ENCODE results near the gene HIBCH.
A peak's percentile ranks its signal among the peaks of the same experiment; 100 is the strongest.
"Not testable (repeated sequence)": the region's sequence is repeated elsewhere in the genome, so short reads cannot be mapped to it uniquely, and the experiment has no call there.

Gene HIBCH

DNA sequence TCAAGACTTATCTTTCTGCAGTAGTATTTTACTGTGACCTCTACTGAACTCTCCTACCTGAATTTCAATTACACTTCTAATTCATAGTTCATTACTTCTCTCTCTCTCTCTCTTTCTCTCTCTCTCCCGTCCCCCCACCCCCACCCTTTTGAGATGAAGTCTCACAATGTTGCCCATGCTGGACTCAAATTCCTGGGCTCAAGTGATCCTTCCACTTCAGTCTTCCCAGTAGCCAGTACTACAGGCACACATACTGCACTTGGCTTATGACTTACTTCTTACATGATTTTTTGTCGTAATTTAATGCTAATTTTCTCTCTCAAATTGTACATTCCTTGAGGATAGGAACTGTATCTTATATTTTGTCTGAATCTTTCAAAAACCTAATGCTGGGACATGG lies 6.0 kb upstream of the HIBCH start:
- Histone ChIP-seq H3K27me3 (ENCODE audit: control insufficient read depth, insufficient read depth, low read length) (no peaks in the 10 kb centered on the region), H3K27ac (ENCODE audit: low read depth, low read length) (no peak overlapping the region), H3K4me3 (ENCODE audit: low read depth, low read length) (no peak overlapping the region), H3K4me1 (ENCODE audit: control insufficient read depth, insufficient read depth, low read length) (no peaks in the 10 kb centered on the region), H3K36me3 (ENCODE audit: control insufficient read depth, insufficient read depth, low read length) (no peaks in the 10 kb centered on the region), H3K9me3 (ENCODE audit: control insufficient read depth, insufficient read depth, low read length) (no peaks in the 10 kb centered on the region), H3K9ac (ENCODE audit: low read depth, low read length) (no peak overlapping the region)

DNA sequence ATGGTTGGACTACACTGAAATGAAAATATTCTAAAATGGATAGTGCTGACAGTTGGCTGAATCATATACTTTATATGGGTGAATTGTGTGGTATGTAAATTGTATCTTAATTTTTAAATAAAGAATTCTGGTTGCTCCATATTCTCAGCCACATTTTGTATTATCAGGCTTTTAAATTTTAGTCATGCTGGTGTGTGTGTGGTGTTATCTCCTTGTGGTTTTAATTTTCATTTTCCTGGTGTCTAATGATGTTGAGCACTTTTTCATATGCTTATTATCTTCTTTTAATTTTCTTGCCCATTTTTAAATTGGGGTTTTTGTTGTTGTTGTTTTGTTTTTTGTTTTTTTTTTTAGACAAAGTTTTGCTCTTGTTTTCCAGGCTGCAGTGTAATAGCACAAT lies 3.8 kb upstream of the HIBCH start:
- Histone ChIP-seq H3K27me3 (ENCODE audit: control insufficient read depth, insufficient read depth, low read length) (no peaks in the 10 kb centered on the region), H3K4me1 (ENCODE audit: control insufficient read depth, insufficient read depth, low read length) (peaks cover 10% of the 10 kb centered on the region; the same call in 1 of the 2 replicates)

DNA sequence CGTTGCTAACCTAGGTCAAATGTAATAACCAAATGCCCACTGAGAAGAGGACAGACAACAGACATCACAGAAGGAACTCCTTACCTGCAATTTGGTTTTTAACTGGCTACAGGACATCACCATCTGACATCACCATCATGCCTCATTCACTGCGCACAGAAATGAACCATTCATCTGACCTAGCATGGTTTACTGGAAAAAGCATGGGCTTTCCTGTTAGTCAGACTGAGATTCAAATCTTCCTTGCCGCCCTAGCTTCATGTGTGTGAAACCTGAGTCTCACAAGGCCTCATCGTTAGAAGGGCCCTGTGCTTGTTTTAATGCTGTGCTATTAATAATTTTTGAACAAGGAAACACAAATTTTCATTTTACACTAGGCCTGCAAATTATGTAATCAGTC lies 1.1 kb upstream of the HIBCH start:
- no peaks in the 10 kb centered on the region for H3K27me3 ChIP-seq (ENCODE audit: control insufficient read depth, insufficient read depth, low read length)
- no peak overlapping the region for H3K4me3 ChIP-seq (ENCODE audit: low read depth, low read length)
- no peaks in the 10 kb centered on the region for H3K36me3 ChIP-seq (ENCODE audit: control insufficient read depth, insufficient read depth, low read length)
- H3K4me1 ChIP-seq (ENCODE audit: control insufficient read depth, insufficient read depth, low read length), result peaks cover 13% of the 10 kb centered on the region; the same call in 1 of the 2 replicates
- H3K9me3 ChIP-seq (ENCODE audit: control insufficient read depth, insufficient read depth, low read length), result no peaks in the 10 kb centered on the region
- H3K9ac ChIP-seq (ENCODE audit: low read depth, low read length), result no peak overlapping the region
- no peak overlapping the region for H3K27ac ChIP-seq (ENCODE audit: low read depth, low read length)

More for the DNA sequence above, 3.8 kb upstream of the HIBCH start:
- H3K4me3 ChIP-seq (ENCODE audit: low read depth, low read length), result no peak overlapping the region
- no peak overlapping the region for H3K27ac ChIP-seq (ENCODE audit: low read depth, low read length)
- no peaks in the 10 kb centered on the region for H3K36me3 ChIP-seq (ENCODE audit: control insufficient read depth, insufficient read depth, low read length)
- no peaks in the 10 kb centered on the region for H3K9me3 ChIP-seq (ENCODE audit: control insufficient read depth, insufficient read depth, low read length)
- H3K9ac ChIP-seq (ENCODE audit: low read depth, low read length), result no peak overlapping the region

DNA sequence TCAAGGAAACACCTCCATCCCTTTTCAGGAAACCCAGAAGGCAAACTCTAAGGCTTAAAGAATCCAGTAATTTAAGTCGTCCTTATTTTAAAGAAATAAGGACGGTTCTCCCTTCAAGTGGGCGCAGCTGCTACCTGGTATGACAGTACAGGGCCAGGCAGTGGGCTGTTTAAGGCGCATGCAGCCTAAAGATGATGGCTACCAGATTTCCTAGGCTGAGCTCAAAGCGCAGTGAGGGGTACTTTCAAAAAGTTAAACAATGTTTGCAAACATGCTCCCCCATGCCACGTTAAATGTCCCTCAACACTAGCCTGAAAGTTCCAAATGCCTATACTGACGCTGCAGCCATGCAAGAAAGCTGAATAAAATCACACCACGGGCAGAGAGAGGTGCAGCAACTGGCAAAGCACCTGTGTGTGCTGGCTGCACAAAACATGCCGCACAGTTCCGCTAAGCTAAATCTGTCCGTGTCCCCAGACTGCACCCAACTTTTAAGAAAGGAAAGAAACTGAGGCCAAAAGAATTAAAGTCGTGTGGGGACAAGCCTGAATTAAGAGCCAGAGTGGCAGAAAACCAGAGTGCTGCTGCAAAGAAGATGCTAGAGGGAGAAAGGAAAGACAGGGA lies 583 bp downstream of the HIBCH start:
- Histone ChIP-seq H3K27me3 (ENCODE audit: control insufficient read depth, insufficient read depth, low read length) (no peaks in the 10 kb centered on the region), H3K36me3 (ENCODE audit: control insufficient read depth, insufficient read depth, low read length) (no peaks in the 10 kb centered on the region), H3K4me1 (ENCODE audit: control insufficient read depth, insufficient read depth, low read length) (peaks cover 13% of the 10 kb centered on the region; the same call in 1 of the 2 replicates), H3K9me3 (ENCODE audit: control insufficient read depth, insufficient read depth, low read length) (no peaks in the 10 kb centered on the region), H3K9ac (ENCODE audit: low read depth, low read length) (peak overlapping the region; percentile 44), H3K4me3 (ENCODE audit: low read depth, low read length) (peak overlapping the region; percentile 74), H3K27ac (ENCODE audit: low read depth, low read length) (peak overlapping the region; percentile 77)

DNA sequence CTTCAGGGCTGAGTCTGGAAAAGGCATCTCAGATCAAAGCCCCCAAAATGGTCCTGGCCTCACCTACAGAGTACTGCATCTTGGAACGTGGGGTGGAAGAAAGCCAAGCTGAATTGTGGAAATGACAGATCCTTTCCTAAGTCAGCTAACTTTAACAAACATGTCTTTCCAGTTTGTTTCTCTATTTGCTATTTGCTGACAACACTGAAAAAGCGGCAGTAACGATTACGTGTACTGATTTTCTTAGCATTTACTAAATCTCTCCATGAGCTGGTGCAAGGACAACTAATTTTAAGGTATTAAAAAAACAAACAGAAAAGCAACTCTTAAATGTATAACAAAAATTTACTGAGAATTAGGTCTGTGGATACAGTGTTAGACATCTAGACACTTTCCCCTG lies 1.1 kb downstream of the HIBCH start:
- H3K9me3 ChIP-seq (ENCODE audit: control insufficient read depth, insufficient read depth, low read length), result no peaks in the 10 kb centered on the region
- no peaks in the 10 kb centered on the region for H3K27me3 ChIP-seq (ENCODE audit: control insufficient read depth, insufficient read depth, low read length)
- peaks cover 13% of the 10 kb centered on the region; the same call in 1 of the 2 replicates for H3K4me1 ChIP-seq (ENCODE audit: control insufficient read depth, insufficient read depth, low read length)
- no peak overlapping the region for H3K9ac ChIP-seq (ENCODE audit: low read depth, low read length)
- H3K4me3 ChIP-seq (ENCODE audit: low read depth, low read length), result peak overlapping the region; percentile 74
- H3K27ac ChIP-seq (ENCODE audit: low read depth, low read length), result no peak overlapping the region
- no peaks in the 10 kb centered on the region for H3K36me3 ChIP-seq (ENCODE audit: control insufficient read depth, insufficient read depth, low read length)

DNA sequence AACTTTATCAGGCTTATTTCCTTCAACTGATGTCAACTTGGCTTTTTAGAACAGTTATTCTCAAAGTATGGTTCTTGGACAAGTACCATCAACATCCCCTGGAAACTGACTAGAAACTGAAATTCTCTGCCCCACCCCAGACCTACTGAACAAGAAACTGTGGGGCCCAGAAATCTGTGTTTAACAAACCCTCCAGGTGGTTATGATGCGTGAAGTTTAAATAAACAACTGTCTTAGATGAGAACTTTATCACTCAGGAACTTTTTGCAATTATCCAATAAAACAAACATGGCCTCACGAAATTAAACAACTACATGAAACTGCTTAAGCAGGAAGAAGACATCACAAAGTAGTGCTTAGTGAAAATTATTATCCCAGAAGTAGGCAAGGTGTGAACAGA lies 4.4 kb downstream of the HIBCH start:
- H3K4me3 ChIP-seq (ENCODE audit: low read depth, low read length), result no peak overlapping the region

DNA sequence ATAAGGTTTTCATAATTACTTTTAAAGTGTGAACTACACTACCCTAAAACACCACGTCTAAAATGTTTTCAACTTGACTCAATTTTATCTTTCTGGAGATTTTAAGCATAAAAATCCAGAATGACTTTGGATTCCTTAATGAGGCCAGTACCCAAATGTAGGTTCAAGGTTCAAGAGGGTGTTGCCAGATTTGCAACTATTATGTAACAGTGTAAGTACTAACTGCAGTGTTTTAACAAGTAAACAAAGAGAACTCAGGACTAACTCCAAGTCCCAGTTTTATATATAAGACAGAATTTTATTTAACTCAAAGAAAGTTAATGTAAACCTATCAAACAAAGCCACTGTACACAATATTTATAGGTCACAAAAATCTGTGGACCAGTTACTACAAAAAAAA lies 5.7 kb downstream of the HIBCH start:
- Histone ChIP-seq H3K4me3 (ENCODE audit: low read depth, low read length) (no peak overlapping the region), H3K27me3 (ENCODE audit: control insufficient read depth, insufficient read depth, low read length) (no peaks in the 10 kb centered on the region), H3K9ac (ENCODE audit: low read depth, low read length) (no peak overlapping the region), H3K9me3 (ENCODE audit: control insufficient read depth, insufficient read depth, low read length) (no peaks in the 10 kb centered on the region), H3K27ac (ENCODE audit: low read depth, low read length) (no peak overlapping the region), H3K4me1 (ENCODE audit: control insufficient read depth, insufficient read depth, low read length) (peaks cover 7% of the 10 kb centered on the region; the same call in 1 of the 2 replicates), H3K36me3 (ENCODE audit: control insufficient read depth, insufficient read depth, low read length) (peaks cover 13% of the 10 kb centered on the region)

More for the DNA sequence above, 4.4 kb downstream of the HIBCH start:
- Histone ChIP-seq H3K9me3 (ENCODE audit: control insufficient read depth, insufficient read depth, low read length) (no peaks in the 10 kb centered on the region), H3K9ac (ENCODE audit: low read depth, low read length) (no peak overlapping the region), H3K36me3 (ENCODE audit: control insufficient read depth, insufficient read depth, low read length) (peaks cover 8% of the 10 kb centered on the region; the same call in 1 of the 2 replicates), H3K27me3 (ENCODE audit: control insufficient read depth, insufficient read depth, low read length) (no peaks in the 10 kb centered on the region), H3K4me1 (ENCODE audit: control insufficient read depth, insufficient read depth, low read length) (peaks cover 10% of the 10 kb centered on the region; the same call in 1 of the 2 replicates), H3K27ac (ENCODE audit: low read depth, low read length) (no peak overlapping the region)

DNA sequence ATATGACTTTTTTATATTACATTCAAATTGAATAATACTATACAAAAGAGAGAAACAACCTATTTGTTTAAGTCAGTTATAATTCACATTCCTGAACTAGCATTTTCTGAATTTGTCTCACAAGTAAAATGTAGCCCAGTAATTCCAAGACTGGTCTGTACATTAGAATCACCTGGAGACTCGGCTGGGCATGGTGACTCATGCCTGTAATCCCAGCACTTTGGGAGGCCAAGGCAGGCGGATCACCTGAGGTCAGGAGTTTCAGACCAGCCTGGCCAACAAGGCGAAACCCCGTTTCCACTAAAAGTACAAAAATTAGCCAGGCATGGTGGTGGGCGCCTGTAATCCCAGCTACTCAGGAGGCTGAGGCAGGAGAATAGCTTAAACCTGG lies 7.0 kb downstream of the HIBCH start:
- H3K9ac ChIP-seq (ENCODE audit: low read depth, low read length); H3K4me3 ChIP-seq (ENCODE audit: low read depth, low read length); H3K4me1 ChIP-seq (ENCODE audit: control insufficient read depth, insufficient read depth, low read length); H3K9me3 ChIP-seq (ENCODE audit: control insufficient read depth, insufficient read depth, low read length); H3K27me3 ChIP-seq (ENCODE audit: control insufficient read depth, insufficient read depth, low read length); H3K27ac ChIP-seq (ENCODE audit: low read depth, low read length): not testable (repeated sequence)
- H3K36me3 ChIP-seq (ENCODE audit: control insufficient read depth, insufficient read depth, low read length), result peaks cover 16% of the 10 kb centered on the region

DNA sequence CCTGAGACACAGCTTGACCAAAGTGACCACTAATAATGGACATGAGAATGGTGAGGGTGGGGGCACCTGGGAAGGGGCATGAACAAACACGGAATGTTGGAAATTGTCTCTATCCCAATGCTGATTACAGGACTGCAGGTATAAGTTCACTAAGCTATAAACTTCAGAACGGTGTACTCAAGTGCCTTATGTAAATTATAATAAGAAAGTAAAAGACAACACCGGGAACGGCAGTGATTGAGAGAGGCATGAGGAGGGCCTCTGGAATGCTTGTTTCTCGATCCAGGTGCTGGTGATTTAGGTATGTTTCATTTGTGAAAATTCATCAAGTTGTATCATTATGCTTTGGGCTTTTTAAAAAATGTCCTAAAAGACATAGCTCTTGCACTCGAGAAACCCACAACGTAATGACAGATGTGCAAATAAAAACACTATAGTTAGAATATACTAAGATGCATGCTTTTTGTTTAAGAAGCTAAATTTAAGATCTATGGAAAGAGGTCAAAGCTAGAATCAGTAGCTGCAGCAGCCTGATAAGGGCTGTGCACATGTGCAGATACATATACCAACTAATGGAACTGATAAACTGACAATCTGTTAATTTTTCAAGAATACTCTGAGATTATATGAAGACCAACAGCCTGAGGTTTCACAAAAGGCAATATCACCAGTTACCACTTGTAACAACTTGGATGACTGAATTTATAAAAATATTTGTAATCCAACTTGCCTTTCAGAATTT lies 7.6 kb downstream of the HIBCH start:
- H3K27me3 ChIP-seq (ENCODE audit: control insufficient read depth, insufficient read depth, low read length), result no peaks in the 10 kb centered on the region

DNA sequence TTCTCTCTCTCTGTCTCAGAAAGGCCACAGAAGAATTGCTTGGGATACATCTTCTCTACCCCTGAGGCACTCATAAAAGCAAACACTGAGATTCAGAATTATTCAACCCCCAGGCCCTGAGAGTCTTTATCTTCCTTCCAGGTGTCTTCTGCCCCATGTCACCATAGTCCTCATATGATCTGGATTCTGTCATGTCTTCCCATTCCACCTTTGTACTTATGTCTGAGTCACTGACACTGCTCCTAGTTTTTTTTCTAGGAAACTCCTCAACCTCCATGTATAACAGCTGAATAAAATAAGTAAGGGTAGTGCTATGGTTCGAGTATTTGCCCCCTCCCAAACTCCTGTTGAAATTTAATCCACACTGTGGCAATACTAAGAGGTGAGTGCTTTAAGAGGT lies 11.6 kb downstream of the HIBCH start:
- no peak overlapping the region for H3K4me3 ChIP-seq (ENCODE audit: low read depth, low read length)
- no peak overlapping the region for H3K27ac ChIP-seq (ENCODE audit: low read depth, low read length)
- H3K9me3 ChIP-seq (ENCODE audit: control insufficient read depth, insufficient read depth, low read length), result no peaks in the 10 kb centered on the region
- no peaks in the 10 kb centered on the region for H3K27me3 ChIP-seq (ENCODE audit: control insufficient read depth, insufficient read depth, low read length)
- H3K4me1 ChIP-seq (ENCODE audit: control insufficient read depth, insufficient read depth, low read length), result no peaks in the 10 kb centered on the region
- no peak overlapping the region for H3K9ac ChIP-seq (ENCODE audit: low read depth, low read length)
- H3K36me3 ChIP-seq (ENCODE audit: control insufficient read depth, insufficient read depth, low read length), result peaks cover 22% of the 10 kb centered on the region

More for the DNA sequence above, 7.6 kb downstream of the HIBCH start:
- no peaks in the 10 kb centered on the region for H3K4me1 ChIP-seq (ENCODE audit: control insufficient read depth, insufficient read depth, low read length)
- H3K27ac ChIP-seq (ENCODE audit: low read depth, low read length), result no peak overlapping the region
- H3K9ac ChIP-seq (ENCODE audit: low read depth, low read length), result no peak overlapping the region
- no peak overlapping the region for H3K4me3 ChIP-seq (ENCODE audit: low read depth, low read length)
- H3K36me3 ChIP-seq (ENCODE audit: control insufficient read depth, insufficient read depth, low read length), result peaks cover 16% of the 10 kb centered on the region
- no peaks in the 10 kb centered on the region for H3K9me3 ChIP-seq (ENCODE audit: control insufficient read depth, insufficient read depth, low read length)

DNA sequence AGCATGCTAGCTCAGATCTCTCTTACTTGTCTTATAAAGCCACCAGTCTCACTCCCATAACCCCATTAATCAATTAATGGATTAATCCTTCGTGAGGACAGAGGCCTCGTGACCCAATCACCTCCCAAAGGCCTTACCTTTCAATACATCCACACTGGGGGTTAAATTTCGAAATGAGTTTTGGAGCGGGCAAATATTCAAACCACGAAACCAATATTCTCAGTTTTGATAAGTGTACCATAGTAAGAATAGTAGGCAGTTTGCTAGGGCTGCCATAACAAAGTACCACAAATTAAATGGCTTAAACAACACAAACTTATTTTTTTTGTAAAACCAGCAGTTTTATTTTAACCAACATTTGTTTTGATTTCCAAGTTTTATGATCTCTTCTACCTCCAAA lies 15.2 kb downstream of the HIBCH start:
- H3K9ac ChIP-seq (ENCODE audit: low read depth, low read length), result no peak overlapping the region
- no peak overlapping the region for H3K4me3 ChIP-seq (ENCODE audit: low read depth, low read length)
- H3K4me1 ChIP-seq (ENCODE audit: control insufficient read depth, insufficient read depth, low read length), result peaks cover 7% of the 10 kb centered on the region
- no peaks in the 10 kb centered on the region for H3K9me3 ChIP-seq (ENCODE audit: control insufficient read depth, insufficient read depth, low read length)
- H3K27me3 ChIP-seq (ENCODE audit: control insufficient read depth, insufficient read depth, low read length), result no peaks in the 10 kb centered on the region
- H3K36me3 ChIP-seq (ENCODE audit: control insufficient read depth, insufficient read depth, low read length), result peaks cover 16% of the 10 kb centered on the region
- no peak overlapping the region for H3K27ac ChIP-seq (ENCODE audit: low read depth, low read length)

All from HUES48 (cell line).